Neuronal stem cell (in vitro differentiated cells): ENCODE results near the gene RGPD6.
A peak's percentile ranks its signal among the peaks of the same experiment; 100 is the strongest.
"Not testable (repeated sequence)": the region's sequence is repeated elsewhere in the genome, so short reads cannot be mapped to it uniquely, and the experiment has no call there.

Experiments used
- DNase-seq: peaks from one replicate; pipeline ENCODE4 v3.0.0-alpha.2; 2013; ENCODE audit warnings: low spot score
- H2AFZ ChIP-seq: one replicate; pipeline ENCODE4 v1.6.1; 2013; ENCODE audit warnings: mild to moderate bottlenecking, low read length, inconsistent platforms
- H2AK5ac ChIP-seq: 2 replicates; pipeline ENCODE4 v1.6.1; 2013; ENCODE audit warnings: low read depth, mild to moderate bottlenecking, inconsistent platforms, low read length, moderate library complexity, mixed read lengths
- H2BK120ac ChIP-seq: 2 replicates; pipeline ENCODE4 v1.6.1; 2013; ENCODE audit warnings: low read depth, mild to moderate bottlenecking, inconsistent platforms, low read length, moderate library complexity, mixed read lengths
- H2BK12ac ChIP-seq: one replicate; pipeline ENCODE4 v1.6.1; 2013; ENCODE audit warnings: low read length, inconsistent platforms
- H2BK15ac ChIP-seq: 2 replicates; pipeline ENCODE4 v1.6.1; 2013; ENCODE audit warnings: mild to moderate bottlenecking, low read length, inconsistent platforms, mixed read lengths
- H2BK5ac ChIP-seq: one replicate; pipeline ENCODE4 v1.6.1; 2013; ENCODE audit warnings: inconsistent platforms, mild to moderate bottlenecking, low read length, moderate library complexity
- H3K14ac ChIP-seq: one replicate; pipeline ENCODE4 v1.6.1; 2013; ENCODE audit warnings: low read length, inconsistent platforms
- H3K18ac ChIP-seq: 2 replicates; pipeline ENCODE4 v1.6.1; 2013; ENCODE audit warnings: low read length, inconsistent platforms
- H3K23ac ChIP-seq: 2 replicates; pipeline ENCODE4 v1.6.1; 2013; ENCODE audit warnings: low read depth, mild to moderate bottlenecking, mixed read lengths, low read length, inconsistent platforms; ENCODE audit not compliant: poor library complexity
- H3K27ac ChIP-seq: replicated peaks from 3 replicates; pipeline ENCODE4 v1.5.1; 2013; ENCODE audit warnings: low read length, inconsistent platforms
- H3K27me3 ChIP-seq, 3 experiments: 2 replicates each; pipeline ENCODE4 v1.6.1; 2013; ENCODE audit warnings: low read length in 3 of 3, mild to moderate bottlenecking in 2 of 3, inconsistent platforms in 1 of 3, low read depth in 1 of 3, mixed read lengths in 1 of 3, moderate library complexity in 1 of 3; ENCODE audit not compliant: control insufficient read depth in 3 of 3, insufficient read depth in 3 of 3
- H3K36me3 ChIP-seq, 2 donors: replicated peaks in 1 of 2; 2 replicates each; pipeline ENCODE4 v1.6.1; 2013; ENCODE audit warnings: low read length in 2 of 2; ENCODE audit not compliant: control insufficient read depth in 2 of 2, insufficient read depth in 2 of 2
- H3K4ac ChIP-seq: 2 replicates; pipeline ENCODE4 v1.6.1; 2013; ENCODE audit warnings: inconsistent platforms, mild to moderate bottlenecking, low read length, moderate library complexity
- H3K4me1 ChIP-seq, 2 donors: 1 replicate in 1 of 2; 2 replicates in 1 of 2; pipeline ENCODE4 v1.6.1; 2013; ENCODE audit warnings: low read length in 2 of 2, low read depth in 1 of 2; ENCODE audit not compliant: control insufficient read depth in 2 of 2, insufficient read depth in 1 of 2
- H3K4me2 ChIP-seq: one replicate; pipeline ENCODE4 v1.6.1; 2013; ENCODE audit warnings: mild to moderate bottlenecking, low read length, inconsistent platforms; ENCODE audit not compliant: insufficient read depth, poor library complexity, severe bottlenecking
- H3K4me3 ChIP-seq, 2 donors: 2 replicates each; pipeline ENCODE4 v1.5.1; 2013; ENCODE audit warnings: low read length in 2 of 2, mild to moderate bottlenecking in 2 of 2, inconsistent platforms in 1 of 2, moderate library complexity in 1 of 2
- H3K79me1 ChIP-seq: one replicate; pipeline ENCODE4 v1.6.1; 2013; ENCODE audit warnings: low read depth, mild to moderate bottlenecking, inconsistent platforms, low read length, moderate library complexity
- H3K9ac ChIP-seq: one replicate; pipeline ENCODE4 v1.6.1; 2013; ENCODE audit warnings: mild to moderate bottlenecking, low read depth, low read length, inconsistent platforms; ENCODE audit not compliant: poor library complexity
- H3K9me3 ChIP-seq, 2 donors: replicated peaks in 1 of 2; 2 replicates each; pipeline versions ENCODE3 to v1.6.1; 2013; ENCODE audit warnings: low read length in 2 of 2, mild to moderate bottlenecking in 2 of 2, inconsistent platforms in 1 of 2, low read depth in 1 of 2, mixed read lengths in 1 of 2, moderate library complexity in 1 of 2; ENCODE audit not compliant: control insufficient read depth in 2 of 2, insufficient read depth in 1 of 2
- H4K8ac ChIP-seq: one replicate; pipeline ENCODE4 v1.6.1; 2013; ENCODE audit warnings: low read depth, mild to moderate bottlenecking, inconsistent platforms, low read length, moderate library complexity
- H4K91ac ChIP-seq: one replicate; pipeline ENCODE4 v1.6.1; 2013; ENCODE audit warnings: low read length, low read depth, mild to moderate bottlenecking, inconsistent platforms; ENCODE audit not compliant: poor library complexity
- whole genome bisulfite sequencing, 2 donors: extraction: QIAGEN DNeasy Blood & Tissue Kit; methylation state at CpG; one replicate each; pipeline ENCODE4 v1.1.7; 2013; ENCODE audit warnings: missing lambda C conversion rate in 2 of 2, mixed read lengths in 1 of 2; ENCODE audit not compliant: insufficient read length in 2 of 2, insufficient replicate concordance in 1 of 2; ENCODE audit errors: extremely low coverage in 2 of 2; 5-methylcytosine and 5-hydroxymethylcytosine counted together

The RGPD6 gene

GRCh38 chr2:110609843-110610612 lies 33.0 kb upstream of the RGPD6 start:
- H2BK15ac ChIP-seq, H2BK12ac ChIP-seq, H4K8ac ChIP-seq, H3K79me1 ChIP-seq, H3K4me1 ChIP-seq, H3K4me2 ChIP-seq, H3K9me3 ChIP-seq, DNase-seq, H3K23ac ChIP-seq, H3K9ac ChIP-seq, H2AFZ ChIP-seq, H3K14ac ChIP-seq, H3K18ac ChIP-seq, H3K36me3 ChIP-seq, H2BK5ac ChIP-seq, H4K91ac ChIP-seq, H3K27me3 ChIP-seq, H3K27ac ChIP-seq, H3K4ac ChIP-seq, H2BK120ac ChIP-seq, H2AK5ac ChIP-seq: not testable (repeated sequence)
- no CpG with 5 or more reads among the region's 45 CpGs for whole genome bisulfite sequencing, 2 donors
- H3K4me3 ChIP-seq: peak overlapping the region in 1 of 2 donors; percentile 22

DNA sequence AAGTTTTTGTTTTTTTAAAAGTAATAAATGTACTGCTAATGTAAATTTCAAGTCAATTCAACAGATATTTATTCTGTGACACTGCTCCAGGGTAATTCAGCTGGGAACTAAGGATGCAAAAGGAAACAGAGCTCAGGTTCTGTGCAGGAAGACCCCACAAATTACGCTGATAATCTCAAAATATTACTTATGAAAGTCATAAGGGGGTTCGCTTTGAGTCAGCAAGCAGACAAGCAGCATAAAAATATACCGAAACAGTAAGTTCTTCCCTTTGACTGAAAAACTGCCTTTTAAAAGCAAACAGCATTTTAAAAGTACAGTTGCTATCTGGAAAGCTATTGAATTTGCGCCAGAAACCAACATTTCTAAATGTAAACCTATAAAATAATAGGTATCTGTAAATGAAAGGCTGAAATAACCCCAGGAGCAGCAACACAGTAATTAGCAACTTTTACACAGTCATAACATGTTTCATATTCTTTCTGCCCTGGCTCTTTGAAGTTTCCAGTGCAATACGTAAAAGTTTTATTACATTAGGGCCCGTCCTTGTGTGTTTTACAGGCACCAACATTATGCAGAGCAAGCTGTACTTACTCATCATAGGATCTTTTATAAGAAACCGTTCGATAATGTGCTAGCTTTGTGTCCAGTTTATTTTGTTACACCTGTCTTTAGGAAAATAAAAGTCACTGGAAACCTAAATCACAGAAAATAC lies 31.9 kb upstream of the RGPD6 start:
- H3K9ac ChIP-seq, H4K8ac ChIP-seq, H3K4me3 ChIP-seq, H2BK15ac ChIP-seq, H4K91ac ChIP-seq, H3K23ac ChIP-seq, H3K79me1 ChIP-seq, H2BK5ac ChIP-seq, H3K27me3 ChIP-seq, H3K4me2 ChIP-seq, H2AFZ ChIP-seq, H3K4me1 ChIP-seq, H3K4ac ChIP-seq, H2BK120ac ChIP-seq, H2BK12ac ChIP-seq, H3K14ac ChIP-seq, H3K9me3 ChIP-seq, H2AK5ac ChIP-seq, H3K27ac ChIP-seq, H3K18ac ChIP-seq, DNase-seq, H3K36me3 ChIP-seq: not testable (repeated sequence)
- no CpG with 5 or more reads among the region's 8 CpGs for whole genome bisulfite sequencing, 2 donors

DNA sequence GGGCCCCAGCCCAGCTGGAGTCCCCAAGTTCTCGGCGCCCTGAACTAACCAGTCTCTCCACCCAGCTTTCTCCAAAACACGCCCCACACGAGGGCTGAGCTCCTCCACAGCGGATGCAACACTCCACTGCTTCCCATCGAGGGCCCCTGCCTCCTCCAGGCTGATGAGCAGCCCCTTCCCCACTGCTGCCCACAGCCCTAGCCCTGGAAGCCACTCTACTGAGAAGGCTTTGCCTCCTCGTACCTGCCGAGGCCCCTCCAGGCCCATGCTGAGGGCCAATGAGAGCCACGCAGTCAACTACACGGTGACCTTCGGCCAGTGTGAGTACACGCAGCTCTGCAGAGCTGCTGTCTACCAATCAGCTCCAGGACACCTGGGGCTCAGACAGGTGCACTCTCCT lies 28.0 kb upstream of the RGPD6 start:
- H2AFZ ChIP-seq, H3K9ac ChIP-seq, H2BK5ac ChIP-seq, H3K9me3 ChIP-seq, H2BK12ac ChIP-seq, H2BK120ac ChIP-seq, DNase-seq, H3K79me1 ChIP-seq, H3K27ac ChIP-seq, H2AK5ac ChIP-seq, H3K23ac ChIP-seq, H3K4ac ChIP-seq, H3K36me3 ChIP-seq, H3K4me2 ChIP-seq, H3K18ac ChIP-seq, H3K4me3 ChIP-seq, H3K27me3 ChIP-seq, H4K8ac ChIP-seq, H2BK15ac ChIP-seq, H4K91ac ChIP-seq, H3K14ac ChIP-seq, H3K4me1 ChIP-seq: not testable (repeated sequence)
- no CpG with 5 or more reads among the region's 12 CpGs for WGBS, 2 donors

- no CpG with 5 or more reads among the region's 8 CpGs for WGBS, 2 donors
- H4K8ac ChIP-seq, H3K4ac ChIP-seq, H3K18ac ChIP-seq, H2BK120ac ChIP-seq, H3K79me1 ChIP-seq, H3K4me2 ChIP-seq, H3K4me1 ChIP-seq, DNase-seq, H3K27me3 ChIP-seq, H3K9ac ChIP-seq, H3K23ac ChIP-seq, H4K91ac ChIP-seq, H2AFZ ChIP-seq, H3K9me3 ChIP-seq, H2AK5ac ChIP-seq, H2BK12ac ChIP-seq, H3K4me3 ChIP-seq, H3K36me3 ChIP-seq, H3K14ac ChIP-seq, H2BK15ac ChIP-seq, H2BK5ac ChIP-seq, H3K27ac ChIP-seq: not testable (repeated sequence)
Measured at GRCh38 chr2:110603917-110604591, 27.0 kb upstream of the RGPD6 start.
